Measurements from ENCODE around the gene ATXN7L3.

The ATXN7L3 gene

DNA sequence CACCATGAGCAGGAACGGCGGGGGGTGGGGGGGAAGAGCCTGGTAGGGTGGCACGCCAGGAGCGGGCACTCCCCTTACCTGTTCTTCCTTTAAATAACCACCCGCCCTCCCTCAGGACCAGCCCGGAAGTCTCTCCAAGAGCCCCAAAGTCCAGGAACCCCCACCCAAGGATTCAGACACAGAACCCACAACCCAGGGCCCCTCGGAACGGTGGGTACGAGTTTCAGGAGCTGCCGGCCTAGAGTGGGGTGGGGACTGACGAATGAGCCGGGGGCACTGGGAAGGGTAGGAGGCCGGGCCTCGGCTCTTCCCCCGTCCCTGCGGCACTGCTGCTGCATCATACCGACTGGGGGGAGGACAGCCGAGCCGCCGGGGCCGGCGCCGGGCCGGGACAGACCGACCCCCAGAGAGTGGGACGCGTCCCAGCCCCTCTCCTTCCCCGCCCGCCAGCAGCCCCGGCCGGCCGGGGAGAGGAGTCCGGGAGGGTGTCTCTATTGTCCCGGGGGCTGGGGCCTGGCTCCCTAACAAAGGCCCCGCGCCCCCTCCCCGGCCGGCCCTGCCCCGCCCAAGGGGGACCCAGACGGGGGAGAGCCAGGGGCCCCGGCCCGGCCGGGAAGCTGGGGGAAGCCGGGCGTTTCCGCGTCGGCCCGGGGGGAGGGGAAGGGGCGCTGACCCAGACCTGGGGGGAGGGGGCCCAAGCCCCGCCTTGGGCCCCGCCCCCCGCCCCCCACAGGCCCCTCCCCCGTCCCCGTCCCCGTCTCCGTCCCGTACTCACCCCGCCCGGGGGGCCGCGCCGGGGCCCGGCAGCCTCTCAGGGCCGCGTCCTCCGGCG, 747 bp downstream of the ATXN7L3 start:
- DNase-seq (ENCODE audit: low read depth) = no peak
- H3K4me3 ChIP-seq (ENCODE audit: low read length) = peak overlapping the region; percentile 80
- no peak for TF ChIP-seq CTCF (conservative IDR thresholded peaks at IDR 0.05; ENCODE audit: low read depth, low read length)

DNA sequence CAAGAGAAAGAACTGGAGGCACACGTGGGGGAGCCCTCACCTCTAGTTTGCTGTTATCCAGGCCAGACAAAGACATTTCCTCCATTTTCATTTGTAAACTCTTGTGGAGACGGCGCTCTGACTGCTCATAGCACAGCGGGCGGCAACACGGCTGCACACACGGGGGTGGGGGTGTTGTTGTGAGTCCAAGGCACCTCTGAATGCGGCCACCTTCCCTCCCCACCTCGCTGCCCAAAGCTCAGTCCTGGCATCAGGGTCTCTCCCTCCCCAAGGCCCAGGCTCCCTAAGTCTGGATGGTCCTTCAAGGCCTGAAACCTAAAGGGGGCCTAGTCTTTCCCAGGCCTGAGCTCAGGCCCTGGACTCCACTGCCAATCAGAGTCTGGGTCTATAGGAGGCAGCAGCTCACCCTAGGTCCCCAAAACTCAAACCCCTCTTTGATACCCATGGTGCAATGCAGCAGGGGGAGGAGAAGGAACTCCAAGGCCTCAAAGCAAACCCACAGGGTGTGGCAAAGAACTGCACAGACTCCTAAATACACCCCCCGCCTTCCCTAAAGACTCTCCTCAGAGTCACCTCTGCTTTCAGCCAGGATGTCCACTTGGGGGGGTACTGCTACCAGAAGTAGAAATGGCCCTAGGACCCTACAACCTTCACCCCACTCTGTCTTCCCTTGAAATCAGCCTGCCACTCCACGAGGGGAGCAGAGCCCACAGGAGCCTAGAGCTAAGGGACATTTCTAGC, 1.5 kb downstream of the ATXN7L3 start:
- no peak for DNase-seq (ENCODE audit: low read depth)
- no peak for TF ChIP-seq CTCF (conservative IDR thresholded peaks at IDR 0.05; ENCODE audit: low read depth, low read length)
- peak overlapping the region; percentile 80 for H3K4me3 ChIP-seq (ENCODE audit: low read length)

DNA sequence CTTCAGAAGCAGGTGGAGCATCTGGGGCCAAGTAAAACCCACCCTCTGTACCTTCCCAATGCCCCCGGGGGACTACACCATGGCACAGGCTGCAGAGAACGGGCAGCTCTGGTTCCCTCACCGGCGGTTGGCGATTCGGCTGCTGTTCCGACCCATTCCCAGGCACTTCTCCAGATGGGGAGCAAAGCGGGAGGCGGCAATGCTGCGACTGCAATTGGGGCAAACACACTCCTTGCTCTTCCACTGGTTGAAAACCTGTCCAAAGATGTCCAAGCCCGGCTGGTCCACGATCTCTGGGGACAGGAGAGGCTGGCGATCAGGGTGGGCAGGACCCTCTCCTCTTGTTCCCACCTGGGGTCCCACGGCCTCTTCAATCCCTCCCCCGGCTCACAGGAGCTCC, 2.6 kb downstream of the ATXN7L3 start:
- no peak for DNase-seq (ENCODE audit: low read depth)
- H3K4me3 ChIP-seq (ENCODE audit: low read length) = no peak overlapping the region
- TF ChIP-seq CTCF (conservative IDR thresholded peaks at IDR 0.05; ENCODE audit: low read depth, low read length) = no peak

DNA sequence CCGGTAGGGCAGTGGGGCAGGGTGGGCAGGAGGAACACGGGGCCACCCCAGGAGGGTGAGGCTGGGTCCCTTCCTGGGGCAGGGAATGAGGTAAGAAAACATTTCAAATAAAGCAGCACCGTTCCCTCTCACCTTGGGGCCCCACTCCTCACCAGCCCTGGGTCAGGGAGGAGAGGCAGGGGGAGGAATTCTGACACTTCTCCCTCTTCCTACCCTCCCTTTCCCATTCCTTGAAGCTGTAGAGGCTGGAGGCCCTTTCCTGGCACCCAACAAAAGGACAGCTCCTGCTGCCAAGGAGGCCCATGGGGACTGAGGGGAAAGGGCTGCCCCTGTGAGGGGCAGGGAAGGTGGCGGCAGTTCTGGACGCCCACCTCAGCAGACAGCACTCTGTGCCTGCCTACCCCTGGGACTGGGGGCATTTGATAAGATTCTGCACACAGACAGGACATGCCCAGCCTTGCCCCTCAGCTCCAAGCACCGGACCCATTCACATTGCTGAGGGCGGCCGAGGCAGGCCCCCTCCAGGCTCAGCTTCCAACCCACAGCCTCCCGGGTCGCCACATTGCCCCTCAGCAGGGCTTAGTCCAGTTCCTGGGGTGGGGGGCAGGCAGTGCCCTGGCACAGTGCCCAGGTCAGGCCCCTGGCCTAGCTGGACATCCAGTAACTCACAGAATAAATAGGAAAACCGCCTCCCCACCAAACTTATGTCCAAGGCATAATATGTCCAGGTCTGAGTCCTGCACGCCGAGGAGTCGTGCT, 6.2 kb downstream of the ATXN7L3 start:
- no peak for DNase-seq (ENCODE audit: low read depth)
- no peak for TF ChIP-seq CTCF (conservative IDR thresholded peaks at IDR 0.05; ENCODE audit: low read depth, low read length)
- no peak overlapping the region for H3K4me3 ChIP-seq (ENCODE audit: low read length)

- no peak for DNase-seq (ENCODE audit: low read depth)
- TF ChIP-seq CTCF (conservative IDR thresholded peaks at IDR 0.05; ENCODE audit: low read depth, low read length) = no peak
- H3K4me3 ChIP-seq (ENCODE audit: low read length) = no peak overlapping the region
Observed at GRCh38 chr17:44192750-44193149, 6.9 kb downstream of the ATXN7L3 start.

GRCh38 chr17:44191941-44192496, 7.7 kb downstream of the ATXN7L3 start:
- DNase-seq (ENCODE audit: low read depth) = no peak
- no peak for TF ChIP-seq CTCF (conservative IDR thresholded peaks at IDR 0.05; ENCODE audit: low read depth, low read length)
- no peak overlapping the region for H3K4me3 ChIP-seq (ENCODE audit: low read length)
